Gastroesophageal sphincter (tissue), 3 donors: ENCODE data around the gene SLC6A4.

Experiments used
- CTCF ChIP-seq, 4 experiments: fragments of 200-600 bp in 2 of 4; fragments of 450-650 bp in 2 of 4; sonication (generic) in 1 of 4; IDR thresholded peaks; one replicate each; pipeline ENCODE4 v1.5.1; 2017 to 2019; ENCODE audit warnings: antibody characterized with exemption in 4 of 4, mild to moderate bottlenecking in 2 of 4, moderate library complexity in 2 of 4
- POLR2A ChIP-seq, 2 donors: fragments of 450-650 bp; IDR thresholded peaks; one replicate each; pipeline ENCODE4 v1.6.1; 2017; ENCODE audit warnings: antibody characterized with exemption in 2 of 2, mild to moderate bottlenecking in 2 of 2, moderate library complexity in 1 of 2
- POLR2AphosphoS5 ChIP-seq: sonication (generic); formaldehyde crosslinking; IDR thresholded peaks from one replicate; pipeline ENCODE4 v1.6.1; 2017; ENCODE audit warnings: antibody characterized with exemption

GRCh38 chr17:30232015-30232823 lies 3.3 kb downstream of the SLC6A4 start:
- TF ChIP-seq CTCF (IDR thresholded peaks at IDR 0.05) (no peak), POLR2A (IDR thresholded peaks at IDR 0.05) (no peak), POLR2AphosphoS5 (no peak)
